GM23248 (cell line): ENCODE data around the gene PRDM16.

ENCODE experiments used
- EZH2 ChIP-seq: fragments of 200-600 bp; sonication (generic); IDR thresholded peaks from 2 replicates; pipeline ENCODE4 v1.6.1; 2018; ENCODE audit warnings: antibody characterized with exemption, mild to moderate bottlenecking; ENCODE audit not compliant: insufficient read depth, poor library complexity, severe bottlenecking
- EZH2phosphoT487 ChIP-seq: fragments of 200-600 bp; sonication (generic); IDR thresholded peaks from 2 replicates; pipeline ENCODE4 v1.6.1; 2018; ENCODE audit warnings: antibody characterized with exemption, moderate library complexity, mild to moderate bottlenecking, low read depth; ENCODE audit not compliant: insufficient read depth

DNA sequence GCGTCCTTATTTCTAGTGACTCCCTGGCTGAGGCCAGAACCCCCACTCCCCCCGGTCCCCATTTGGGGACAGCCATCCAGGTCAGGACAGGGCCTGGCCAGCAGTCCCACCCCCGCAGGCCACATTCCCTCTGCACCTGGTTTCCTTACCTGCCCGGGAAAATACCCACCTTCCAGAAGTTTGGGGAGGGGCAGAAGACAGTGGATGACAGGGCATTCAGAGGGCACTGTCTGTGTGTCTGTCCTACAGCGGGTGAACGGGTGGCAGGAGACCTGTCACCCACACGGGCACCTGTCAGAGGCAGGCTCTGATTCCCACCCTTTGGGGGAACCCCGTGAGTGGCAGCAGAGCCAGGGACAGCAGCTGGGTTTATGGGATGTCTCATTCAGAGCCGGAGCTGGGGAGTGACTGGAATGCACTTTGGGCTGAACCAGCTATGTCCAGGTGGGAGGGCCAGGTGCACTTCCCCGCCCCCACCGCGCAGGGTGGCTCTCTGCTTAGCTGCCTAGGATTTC is 387.5 kb downstream of the PRDM16 start:
- no peak for TF ChIP-seq EZH2
- no peak for TF ChIP-seq EZH2phosphoT487
